Measurements from ENCODE around the gene TEX36.

- TF ChIP-seq CTCF (IDR thresholded peaks at IDR 0.05) (no peak), POLR2A (IDR thresholded peaks at IDR 0.05) (no peak)
Observed at GRCh38 chr10:125620401-125620800, 62.6 kb downstream of the TEX36 start.

Data from thyroid gland (tissue), 4 donors.